Aortic smooth muscle cell (primary cell): ENCODE results near the gene ACTR5. TPM values are rescaled to one million over a fixed set of nuclear protein-coding genes. Genes with fewer than 3 reads are reported as not detected.

Source experiments
- total RNA-seq: library from RNA; depleted of rRNA; stranded (reverse); fragments of >200 nt; gene quantifications from 2 replicates; pipeline ENCODE4 v1.2.3, GENCODE V29; 2014

Gene ACTR5
- total RNA-seq, result 4.5 and 4.6 TPM in 2 replicates

GRCh38 chr20:38748097-38748860, at the start of gene ACTR5:
Gene ACTR5, plus strand, starts transcription at chr20:38748460. Its CDS starts 19 bp downstream, at chr20:38748479.

DNA sequence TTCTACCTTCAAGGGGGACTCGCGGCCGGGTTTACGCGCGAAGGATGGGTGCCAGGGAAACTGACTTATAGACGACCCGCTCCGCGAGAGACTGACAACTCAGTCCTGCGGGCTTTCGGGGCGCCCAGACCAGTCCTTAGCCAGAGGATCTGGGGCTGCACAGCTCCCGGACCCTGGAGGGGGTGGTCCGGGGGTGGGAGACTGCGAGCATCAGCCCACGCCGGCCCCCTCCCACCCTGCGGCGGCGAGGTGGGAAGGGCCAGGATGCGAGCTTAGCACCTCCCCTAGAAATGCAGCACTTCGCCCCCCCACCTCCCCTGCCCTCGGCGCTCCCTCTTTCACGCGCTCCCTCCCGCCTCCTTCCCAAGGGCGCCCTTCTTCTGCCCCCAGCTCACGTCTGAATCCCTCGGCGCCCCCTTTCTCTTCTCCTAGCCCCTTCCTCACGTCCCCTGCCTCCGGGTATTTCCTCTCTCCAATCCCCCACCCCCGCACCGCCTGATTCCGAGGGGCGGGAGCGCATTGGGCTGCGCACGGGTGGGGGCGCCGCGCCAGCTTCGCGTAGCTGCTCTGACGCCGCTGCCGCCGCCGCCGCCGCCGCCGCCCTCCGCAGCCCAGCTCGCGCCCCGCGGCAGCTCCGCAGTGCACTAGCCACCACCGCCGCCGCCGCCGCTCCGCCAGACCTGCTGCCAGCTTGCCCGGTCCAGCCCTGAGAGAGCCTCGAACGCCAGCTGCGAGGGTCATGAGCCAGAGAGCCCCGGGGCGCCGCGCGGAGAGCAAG, 24.2 kb upstream of the ACTR5 start, which contains the start of gene SLC32A1:
SLC32A1 (plus strand) TSS at position 639 of the 778 bp plus-strand sequence. CDS start 239 bp downstream, outside the sequence.

DNA sequence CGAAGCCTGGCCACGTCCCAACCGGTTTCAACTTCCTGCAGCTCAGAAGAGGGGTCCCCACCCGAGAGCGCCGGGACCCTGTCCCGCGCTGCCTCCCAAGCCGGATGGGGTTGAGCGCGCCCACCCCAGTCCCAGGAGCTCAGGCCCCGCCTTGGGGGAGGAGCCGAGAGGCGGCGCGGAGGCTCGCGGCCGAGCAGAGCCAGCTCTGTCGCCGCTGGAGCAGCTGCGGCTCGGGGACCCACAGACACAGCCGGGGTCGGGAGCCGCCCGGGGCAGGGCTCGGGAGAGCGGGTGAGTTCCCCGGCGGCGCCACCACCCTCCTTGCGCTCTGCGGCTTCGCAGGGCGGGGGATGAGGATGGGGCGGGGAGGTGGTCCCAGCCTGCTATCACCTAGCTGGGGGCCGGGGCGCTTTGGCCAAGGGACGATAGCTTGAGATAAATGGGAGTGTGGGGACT, 57.3 kb downstream of the ACTR5 start, which contains the start of gene PPP1R16B:
PPP1R16B (plus strand) TSS at position 196 of the 456 bp plus-strand sequence. CDS start 30,229 bp downstream, outside the sequence.

Other genes starting within 250 kb of the ACTR5 start
- gene ADIG, start 167.3 kb upstream of the ACTR5 start, total RNA-seq, result not detected in 2 replicates
- not detected in 2 replicates for gene ARHGAP40, start 146.7 kb upstream of the ACTR5 start, total RNA-seq
- gene SLC32A1, start 24.0 kb upstream of the ACTR5 start, total RNA-seq, result not detected in 2 replicates
- 0.75 and 1.5 TPM in 2 replicates for gene PPP1R16B, start 57.2 kb downstream of the ACTR5 start, total RNA-seq
- gene FAM83D, start 178.0 kb downstream of the ACTR5 start, total RNA-seq, result 10.9 and 18.4 TPM in 2 replicates
- 7.8 and 9.1 TPM in 2 replicates for gene DHX35, start 213.9 kb downstream of the ACTR5 start, total RNA-seq